Measurements from ENCODE around the gene SLX9. TPM values are rescaled to one million over a fixed set of nuclear protein-coding genes. Genes with fewer than 3 reads are reported as not detected.
"Not testable (repeated sequence)": the region's sequence is repeated elsewhere in the genome, so short reads cannot be mapped to it uniquely, and the experiment has no call there.

Gene SLX9
- total RNA-seq, 6 experiments from 2014 or later = 15.0 to 27.9 (median 17.1) TPM

DNA sequence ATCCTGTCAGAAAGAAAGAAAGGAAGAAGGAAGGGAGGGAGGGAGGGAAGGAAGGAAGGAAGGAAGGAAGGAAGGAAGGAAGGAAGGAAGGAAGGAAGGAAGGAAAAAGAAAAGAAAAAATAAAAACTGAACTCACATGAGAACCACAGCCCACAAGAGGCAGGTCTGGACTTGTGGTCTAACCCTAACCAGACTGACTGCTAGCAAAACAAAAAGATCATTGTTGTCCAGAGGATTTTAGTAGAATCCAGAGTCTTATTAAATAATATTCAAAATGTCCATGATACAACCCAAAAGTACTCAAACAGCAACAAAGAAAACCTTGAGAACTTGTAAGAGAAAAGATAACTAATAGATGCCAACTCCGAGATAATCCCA is 14.5 kb upstream of the SLX9 start:
- H3K36me3 ChIP-seq = no peaks in the 10 kb centered on the region
- H3K27ac ChIP-seq = no peak overlapping the region
- no peaks in the 10 kb centered on the region for H3K9me3 ChIP-seq
- no peak overlapping the region for H3K4me3 ChIP-seq
- no peak for TF ChIP-seq POLR2A (IDR thresholded peaks at IDR 0.05)
- TF ChIP-seq, protein P1, sequence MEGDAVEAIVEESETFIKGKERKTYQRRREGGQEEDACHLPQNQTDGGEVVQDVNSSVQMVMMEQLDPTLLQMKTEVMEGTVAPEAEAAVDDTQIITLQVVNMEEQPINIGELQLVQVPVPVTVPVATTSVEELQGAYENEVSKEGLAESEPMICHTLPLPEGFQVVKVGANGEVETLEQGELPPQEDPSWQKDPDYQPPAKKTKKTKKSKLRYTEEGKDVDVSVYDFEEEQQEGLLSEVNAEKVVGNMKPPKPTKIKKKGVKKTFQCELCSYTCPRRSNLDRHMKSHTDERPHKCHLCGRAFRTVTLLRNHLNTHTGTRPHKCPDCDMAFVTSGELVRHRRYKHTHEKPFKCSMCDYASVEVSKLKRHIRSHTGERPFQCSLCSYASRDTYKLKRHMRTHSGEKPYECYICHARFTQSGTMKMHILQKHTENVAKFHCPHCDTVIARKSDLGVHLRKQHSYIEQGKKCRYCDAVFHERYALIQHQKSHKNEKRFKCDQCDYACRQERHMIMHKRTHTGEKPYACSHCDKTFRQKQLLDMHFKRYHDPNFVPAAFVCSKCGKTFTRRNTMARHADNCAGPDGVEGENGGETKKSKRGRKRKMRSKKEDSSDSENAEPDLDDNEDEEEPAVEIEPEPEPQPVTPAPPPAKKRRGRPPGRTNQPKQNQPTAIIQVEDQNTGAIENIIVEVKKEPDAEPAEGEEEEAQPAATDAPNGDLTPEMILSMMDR (IDR thresholded peaks at IDR 0.05) = no peak
- H3K27me3 ChIP-seq = no peaks in the 10 kb centered on the region
- intact Hi-C loops (cut with DNase I) = no loop called here
- ATAC-seq (no peak), DNase-seq (no peak)
- 94% methylated on average over 1 of the region's 1 CpG for WGBS (ENCODE audit: insufficient coverage, low coverage, low lambda C conversion rate, missing lambda C conversion rate)
- no peaks in the 10 kb centered on the region for H3K4me1 ChIP-seq

GRCh38 chr21:44926331-44927101 is 13.3 kb upstream of the SLX9 start:
- H3K27ac ChIP-seq = peak overlapping the region in 1 of 3 donors; percentile 37

DNA sequence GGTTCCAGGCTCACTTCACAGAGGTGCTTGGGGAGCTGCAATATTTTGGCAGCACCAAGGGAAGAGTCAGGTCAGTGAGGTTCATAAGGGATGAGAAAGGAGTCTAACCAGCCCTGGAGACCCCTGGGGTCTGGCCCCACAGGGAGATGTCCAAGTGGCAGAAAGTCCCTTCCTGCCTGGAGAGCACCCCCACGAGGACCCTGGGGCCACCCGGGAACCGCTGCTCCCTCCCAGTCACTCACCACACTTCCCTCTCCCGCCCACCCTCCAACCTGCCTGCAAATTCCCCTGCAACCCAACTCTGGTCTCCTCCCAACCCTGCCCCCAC is 12.6 kb upstream of the SLX9 start:
- no peak for ATAC-seq
- intact Hi-C loops (cut with DNase I) = no loop called here
- H3K4me1 ChIP-seq = peaks cover 0 to 12% (median 9%) of the 10 kb centered on the region in 4 donors
- no peaks in the 10 kb centered on the region for H3K9me3 ChIP-seq
- no peaks in the 10 kb centered on the region for H3K36me3 ChIP-seq
- TF ChIP-seq POLR2A (IDR thresholded peaks at IDR 0.05) = no peak
- TF ChIP-seq, protein P1 (IDR thresholded peaks at IDR 0.05) = no peak
- no peak for DNase-seq
- no peak overlapping the region for H3K4me3 ChIP-seq
- 38% methylated on average over 2 of the region's 4 CpGs for WGBS (ENCODE audit: insufficient coverage, low coverage, low lambda C conversion rate, missing lambda C conversion rate)
- H3K27ac ChIP-seq = peak overlapping the region in 1 of 3 donors; percentile 37
- no peaks in the 10 kb centered on the region for H3K27me3 ChIP-seq

More at GRCh38 chr21:44926331-44927101, 13.3 kb upstream of the SLX9 start:
- TF ChIP-seq, protein P1 (IDR thresholded peaks at IDR 0.05) = no peak
- no peak for TF ChIP-seq POLR2A (IDR thresholded peaks at IDR 0.05)
- ATAC-seq = peak in 1 of 4 donors; percentile 6
- peak in 2 of 3 donors; percentile 45 to 53 for DNase-seq
- intact Hi-C loops (cut with DNase I) = no loop called here
- no peaks in the 10 kb centered on the region for H3K27me3 ChIP-seq
- no peaks in the 10 kb centered on the region for H3K9me3 ChIP-seq
- peaks cover 0 to 8% (median 5%) of the 10 kb centered on the region in 4 donors for H3K4me1 ChIP-seq
- no peaks in the 10 kb centered on the region for H3K36me3 ChIP-seq
- no peak overlapping the region for H3K4me3 ChIP-seq
- 37% methylated on average over 4 of the region's 24 CpGs for WGBS (ENCODE audit: insufficient coverage, low coverage, low lambda C conversion rate, missing lambda C conversion rate)

- no peak overlapping the region for H3K4me3 ChIP-seq
- DNase-seq = peak in 1 of 3 donors; percentile 67
- H3K27me3 ChIP-seq = no peaks in the 10 kb centered on the region
- intact Hi-C loops (cut with DNase I) = no loop called here
- peak overlapping the region in 1 of 3 donors; percentile 43 for H3K27ac ChIP-seq
- H3K4me1 ChIP-seq = peaks cover 0 to 13% (median 9%) of the 10 kb centered on the region in 4 donors
- WGBS (ENCODE audit: insufficient coverage, low coverage, low lambda C conversion rate, missing lambda C conversion rate) = 28% methylated on average over 17 of the region's 19 CpGs
- peak; percentile 23 to 36 (median 24) for ATAC-seq
- no peak for TF ChIP-seq POLR2A (IDR thresholded peaks at IDR 0.05)
- TF ChIP-seq, protein P1 (IDR thresholded peaks at IDR 0.05) = no peak
- no peaks in the 10 kb centered on the region for H3K9me3 ChIP-seq
- H3K36me3 ChIP-seq = no peaks in the 10 kb centered on the region
Measured at GRCh38 chr21:44927587-44928461, 12.0 kb upstream of the SLX9 start.

DNA sequence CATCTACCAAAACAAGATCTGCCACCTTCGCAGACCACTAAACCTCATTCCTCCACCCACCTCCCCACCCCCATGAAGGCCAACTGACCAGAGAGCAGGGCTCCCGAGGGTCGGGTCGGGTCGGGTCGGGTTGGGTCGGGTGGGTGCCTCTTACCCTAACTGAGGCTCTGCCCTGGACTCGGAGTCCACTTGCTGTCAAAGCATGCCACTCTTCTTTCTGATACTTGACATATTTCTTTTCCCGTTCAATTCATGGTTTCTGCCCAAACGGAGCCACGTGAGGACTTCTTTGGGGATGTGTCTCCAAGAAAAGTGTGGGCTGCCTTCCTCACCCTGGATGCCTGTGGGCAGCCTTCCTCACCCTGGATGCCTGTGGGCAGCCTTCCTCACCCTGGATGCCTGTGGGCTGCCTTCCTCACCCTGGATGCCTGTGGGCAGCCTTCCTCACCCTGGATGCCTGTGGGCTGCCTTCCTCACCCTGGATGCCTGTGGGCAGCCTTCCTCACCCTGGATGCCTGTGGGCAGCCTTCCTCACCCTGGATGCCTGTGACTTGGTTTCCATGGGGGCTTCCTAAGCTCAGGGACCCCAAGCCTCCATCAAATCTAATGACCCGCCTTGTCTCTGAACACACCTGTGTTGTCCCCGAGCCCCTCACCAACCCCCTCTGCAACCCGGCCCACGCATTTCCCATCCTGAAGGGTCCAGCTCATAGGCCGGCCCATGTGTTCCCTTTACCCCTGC is 11.2 kb upstream of the SLX9 start:
- H3K27ac ChIP-seq; intact Hi-C loops (cut with DNase I); H3K4me3 ChIP-seq; H3K9me3 ChIP-seq; ATAC-seq; H3K36me3 ChIP-seq; H3K27me3 ChIP-seq: not testable (repeated sequence)
- peak in 1 of 3 donors; percentile 33 for DNase-seq
- WGBS (ENCODE audit: insufficient coverage, low coverage, low lambda C conversion rate, missing lambda C conversion rate) = 88% methylated on average over 5 of the region's 16 CpGs
- peaks cover 0 to 16% (median 9%) of the 10 kb centered on the region in 4 donors for H3K4me1 ChIP-seq

Data from right lobe of liver (tissue), 6 donors.